ENCODE measurements around the gene HNRNPUL2. TPM values are rescaled to one million over a fixed set of nuclear protein-coding genes. Genes with fewer than 3 reads are reported as not detected.

HNRNPUL2 gene
- total and polyA plus RNA-seq, 10 of the 15 experiments (the other 5 are each of a cell fraction or from before 2014, with no cell fraction given), result 1.6 to 72.2 (median 14.9) TPM

DNA sequence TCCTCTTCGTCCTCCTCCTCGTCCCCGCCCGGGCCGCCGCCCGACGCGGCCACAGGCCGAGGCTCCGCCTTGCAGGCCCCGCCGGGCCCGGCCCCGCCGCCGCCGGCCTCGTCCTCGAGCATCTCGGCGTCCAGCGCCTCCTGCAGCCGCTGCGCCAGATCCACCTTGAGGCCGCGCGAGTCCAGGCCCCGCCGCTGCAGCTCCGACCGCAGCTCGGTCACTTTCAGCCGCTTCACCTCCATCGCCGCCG, 417 bp downstream of the HNRNPUL2 start:
- peak overlapping the region; percentile 38; the same call in 1 of the 2 replicates for H3K4me2 ChIP-seq (ENCODE audit: control insufficient read depth, insufficient read depth)
- no peaks in the 10 kb centered on the region; the same call in 2 of the 3 replicates for H3K9me3 ChIP-seq (replicated peaks; ENCODE audit: control insufficient read depth, insufficient read depth, low read length)

More for the DNA sequence above, 417 bp downstream of the HNRNPUL2 start:
- Histone ChIP-seq H4K20me1 (ENCODE audit: control insufficient read depth, insufficient read depth) (peaks cover 11% of the 10 kb centered on the region; the same call in 1 of the 2 replicates), H3K4me3 (peak overlapping the region; percentile 100), H2AFZ (ENCODE audit: control insufficient read depth, low read depth, low read length) (no peak overlapping the region; the same call in 1 of the 2 replicates), H3K27ac (ENCODE audit: control insufficient read depth, insufficient read depth) (peak overlapping the region; percentile 94), H3K79me2 (ENCODE audit: control insufficient read depth, insufficient read depth, low read length) (peaks cover 79% of the 10 kb centered on the region), H3K27me3 (replicated peaks in 1 of 2; ENCODE audit: control insufficient read depth in 2 of 2, insufficient read depth in 2 of 2, low read length in 1 of 2) (no peaks in the 10 kb centered on the region), H3K36me3 (ENCODE audit: control insufficient read depth in 2 of 2, insufficient read depth in 2 of 2, low read length in 1 of 2) (peaks cover 9 to 28% of the 10 kb centered on the region in 2 experiments), H3K4me1 (ENCODE audit: control insufficient read depth, insufficient read depth, low read length) (no peaks in the 10 kb centered on the region; the same call in 1 of the 2 replicates), H3K9ac (ENCODE audit: control insufficient read depth, insufficient read depth, low read length) (peak overlapping the region; percentile 91)
- no TSS peak for BruUV-seq (replicated peaks)
- FAIRE-seq (no peak), ATAC-seq (peak; percentile 15), DNase-seq (ENCODE audit: low read depth, low spot score) (no peak)
- in situ Hi-C loops (cut with MboI), result no loop called here
- RAD21 ChIA-PET (ENCODE audit: unreplicated experiment), result interaction anchor here (1.0 to 5.2 kb wide), 16 partner anchors 17 to 302 kb away, joined by 3 to 44 read pairs (median 6); partner anchors contain the start of genes C11orf98, CSKMT, POLR2G and TAF6L
- TF ChIP-seq DPF2 (IDR thresholded peaks at IDR 0.05) (peak; percentile 86), NFXL1 (IDR thresholded peaks at IDR 0.05; ENCODE audit: borderline replicate concordance) (peak; percentile 98), RUNX3 (IDR thresholded peaks at IDR 0.05; ENCODE audit: low read length) (peak; percentile 67), GATAD2B (conservative IDR thresholded peaks at IDR 0.05; ENCODE audit: low read depth) (peak; percentile 94; the same call in 1 of the 2 replicates), NKRF (conservative IDR thresholded peaks at IDR 0.05) (0 out of 2 replicates have a peak, but pooled peaks have one; percentile 75), KAT2A (conservative IDR thresholded peaks at IDR 0.05; ENCODE audit: control insufficient read depth, low read depth, low read length) (no peak), ZNF207 (IDR thresholded peaks at IDR 0.05; ENCODE audit: borderline replicate concordance) (no peak), SMARCA5 (IDR thresholded peaks at IDR 0.05) (peak; percentile 85; the same call in 1 of the 2 replicates), CEBPB (IDR thresholded peaks at IDR 0.05; ENCODE audit: borderline replicate concordance in 1 of 2, low read depth in 2 of 2, low read length in 2 of 2) (no peak), NFYB (IDR thresholded peaks at IDR 0.05; ENCODE audit: insufficient read depth, low read depth, low read length) (no peak), ZNF384 (IDR thresholded peaks at IDR 0.05; ENCODE audit: borderline replicate concordance, low read depth, low read length) (0 out of 2 replicates have a peak, but pooled peaks have one; percentile 7), LARP7 (IDR thresholded peaks at IDR 0.05) (peak; percentile 97; the same call in 1 of the 2 replicates), NR2F1 (conservative IDR thresholded peaks at IDR 0.05) (peak; percentile 64; the same call in 1 of the 2 replicates), POLR2AphosphoS5 (IDR thresholded peaks at IDR 0.05; ENCODE audit: low read length) (no peak), ZNF217 (IDR thresholded peaks at IDR 0.05) (0 out of 2 replicates have a peak, but pooled peaks have one; percentile 67), TAF1 (IDR thresholded peaks at IDR 0.05; ENCODE audit: borderline replicate concordance, low read depth, low read length) (0 out of 2 replicates have a peak, but pooled peaks have one; percentile 85)
- TF ChIP-seq, protein P1, sequence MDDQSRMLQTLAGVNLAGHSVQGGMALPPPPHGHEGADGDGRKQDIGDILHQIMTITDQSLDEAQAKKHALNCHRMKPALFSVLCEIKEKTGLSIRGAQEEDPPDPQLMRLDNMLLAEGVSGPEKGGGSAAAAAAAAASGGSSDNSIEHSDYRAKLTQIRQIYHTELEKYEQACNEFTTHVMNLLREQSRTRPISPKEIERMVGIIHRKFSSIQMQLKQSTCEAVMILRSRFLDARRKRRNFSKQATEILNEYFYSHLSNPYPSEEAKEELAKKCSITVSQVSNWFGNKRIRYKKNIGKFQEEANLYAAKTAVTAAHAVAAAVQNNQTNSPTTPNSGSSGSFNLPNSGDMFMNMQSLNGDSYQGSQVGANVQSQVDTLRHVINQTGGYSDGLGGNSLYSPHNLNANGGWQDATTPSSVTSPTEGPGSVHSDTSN (IDR thresholded peaks at IDR 0.05; ENCODE audit: insufficient replicate concordance, low read depth, low read length), result peak; percentile 41
- WGBS (ENCODE audit: insufficient coverage, insufficient replicate concordance, low lambda C conversion rate, missing lambda C conversion rate), result 0% methylated on average over 11 of the region's 37 CpGs
- intact Hi-C loops (cut with micrococcal nuclease; ENCODE audit: unreplicated experiment), result loop anchor here (1.0 to 5.0 kb wide), 6 partner anchors 18 to 129 kb away; partner anchors contain the start of genes MTA2, NXF1, TAF6L and ZBTB3
- CTCF ChIA-PET, result interaction anchor here (0.9 to 5.4 kb wide), 11 partner anchors 17 to 158 kb away, joined by 3 to 34 read pairs (median 6); partner anchors contain the start of genes BSCL2, C11orf98, CSKMT and TAF6L
- POLR2A ChIA-PET, result interaction anchor here (0.5 to 6.8 kb wide), 31 partner anchors 12 to 1481 kb away, joined by 3 to 79 read pairs (median 8); partner anchors contain the start of genes BSCL2, C11orf98, CSKMT and EEF1G
- SMC1A ChIA-PET (ENCODE audit: uncharacterized antibody, unreplicated experiment), result interaction anchor here (1.0 to 4.8 kb wide), 13 partner anchors 8 to 154 kb away, joined by 3 to 27 read pairs (median 5); partner anchors contain the start of genes BSCL2, C11orf98, CSKMT and GANAB

Data from GM12878 (cell line).